AG04450 (cell line): ENCODE data around the gene NFIB. TPM values are rescaled to one million over a fixed set of nuclear protein-coding genes. Genes with fewer than 3 reads are reported as not detected.

Experiments used
- CTCF ChIA-PET: fragments of 300-600, 350-600 bp; formaldehyde crosslinking; extraction: SDS; loops from one replicate; lab custom pipeline; 2022; ENCODE audit warnings: antibody characterized with exemption, inconsistent platforms; lab: Charles Lee
- POLR2A ChIA-PET: fragments of 350-600 bp; formaldehyde crosslinking; extraction: SDS; loops from one replicate; lab custom pipeline; 2021; ENCODE audit warnings: antibody characterized with exemption, inconsistent platforms; lab: Yijun Ruan, JAX
- DNase-seq: peaks from one replicate; pipeline ENCODE4 v3.0.0-alpha.2; 2011; ENCODE audit warnings: low read depth, low spot score
- H3K27ac ChIP-seq: one replicate; pipeline ENCODE4 v1.5.1; 2012; ENCODE audit warnings: low read depth, low read length, control low read depth
- H3K27me3 ChIP-seq: one replicate; pipeline ENCODE4 v1.6.0; 2012; ENCODE audit warnings: low read length; ENCODE audit not compliant: control insufficient read depth, insufficient read depth
- H3K4me3 ChIP-seq: 2 replicates; pipeline ENCODE4 v1.5.1; 2011; ENCODE audit warnings: mild to moderate bottlenecking, low read depth, low read length, control low read depth
- H3K9me3 ChIP-seq: 2 replicates; pipeline ENCODE4 v1.5.1; 2012; ENCODE audit warnings: low read length; ENCODE audit not compliant: control insufficient read depth, insufficient read depth
- CTCF ChIP-seq: IDR thresholded peaks from 2 replicates; pipeline ENCODE4 v1.5.1; 2011; ENCODE audit warnings: low read depth, low read length, control low read depth, inconsistent platforms
- polyA plus RNA-seq: library from polyadenylated mRNA; depleted of rRNA; stranded (reverse); fragments of >200 nt; gene quantifications from 2 replicates; pipeline ENCODE4 v1.2.3, GENCODE V29; 2011

Gene NFIB
- polyA plus RNA-seq, 1 experiment: 2.2 TPM

GRCh38 chr9:14188538-14188937 lies 125.4 kb downstream of the NFIB start:
- Histone ChIP-seq H3K27ac (no peak overlapping the region), H3K4me3 (no peak overlapping the region), H3K9me3 (no peaks in the 10 kb centered on the region), H3K27me3 (no peaks in the 10 kb centered on the region)
- ChIA-PET CTCF (no interaction called here), POLR2A (no interaction called here)
- TF ChIP-seq CTCF: no peak
- no peak for DNase-seq

GRCh38 chr9:14188011-14188410 lies 125.9 kb downstream of the NFIB start:
- no peak for DNase-seq
- Histone ChIP-seq H3K27ac (no peak overlapping the region), H3K27me3 (no peaks in the 10 kb centered on the region), H3K4me3 (no peak overlapping the region), H3K9me3 (no peaks in the 10 kb centered on the region)
- TF ChIP-seq CTCF: no peak
- CTCF ChIA-PET: no interaction called here
- POLR2A ChIA-PET: no interaction called here

- TF ChIP-seq CTCF: no peak
- CTCF ChIA-PET: no interaction called here
Measured at GRCh38 chr9:14186096-14186495, 127.8 kb downstream of the NFIB start.

GRCh38 chr9:14185016-14185415 lies 128.9 kb downstream of the NFIB start:
- CTCF ChIA-PET: no interaction called here
- POLR2A ChIA-PET: interaction anchor here (0.6 kb wide), 1 partner anchor 241 kb away, joined by 9 read pairs; no protein-coding TSS in a partner anchor
- TF ChIP-seq CTCF: no peak
- no peak overlapping the region for H3K27ac ChIP-seq
- DNase-seq: no peak
- no peaks in the 10 kb centered on the region for H3K27me3 ChIP-seq
- H3K4me3 ChIP-seq: no peak overlapping the region
- H3K9me3 ChIP-seq: no peaks in the 10 kb centered on the region

More at GRCh38 chr9:14186096-14186495, 127.8 kb downstream of the NFIB start:
- H3K27ac ChIP-seq: no peak overlapping the region
- POLR2A ChIA-PET: no interaction called here
- H3K27me3 ChIP-seq: no peaks in the 10 kb centered on the region
- no peak for DNase-seq
- H3K9me3 ChIP-seq: no peaks in the 10 kb centered on the region
- no peak overlapping the region for H3K4me3 ChIP-seq

GRCh38 chr9:14183001-14183400 lies 130.9 kb downstream of the NFIB start:
- ChIA-PET CTCF (no interaction called here), POLR2A (no interaction called here)
- TF ChIP-seq CTCF: no peak
- no peaks in the 10 kb centered on the region for H3K27me3 ChIP-seq
- H3K9me3 ChIP-seq: no peaks in the 10 kb centered on the region
- DNase-seq: no peak
- no peak overlapping the region for H3K27ac ChIP-seq
- no peak overlapping the region for H3K4me3 ChIP-seq
